Right lobe of liver (tissue), 4 donors: ENCODE results near the gene ESPNL.

ENCODE experiments used
- POLR2A ChIP-seq: fragments of 450-650 bp; IDR thresholded peaks from one replicate; pipeline ENCODE4 v1.6.1; 2017; ENCODE audit warnings: antibody characterized with exemption, mild to moderate bottlenecking
- TF ChIP-seq, protein P1 (sequence below), 4 donors: fragments of 200-600 bp in 3 of 4; fragments of 450-650 bp in 1 of 4; IDR thresholded peaks; one replicate each; pipeline versions ENCODE4 v1.5.1 to v1.8.0; 2016 to 2022; ENCODE audit warnings: antibody characterized with exemption in 4 of 4, mild to moderate bottlenecking in 2 of 4
- donor health status: DM: no; HTN: no; CAD: no.
- donor health status: DM: no; HTN: no; CAD: no.
- donor health status: DM: no; HTN: yes; CAD: no.

DNA sequence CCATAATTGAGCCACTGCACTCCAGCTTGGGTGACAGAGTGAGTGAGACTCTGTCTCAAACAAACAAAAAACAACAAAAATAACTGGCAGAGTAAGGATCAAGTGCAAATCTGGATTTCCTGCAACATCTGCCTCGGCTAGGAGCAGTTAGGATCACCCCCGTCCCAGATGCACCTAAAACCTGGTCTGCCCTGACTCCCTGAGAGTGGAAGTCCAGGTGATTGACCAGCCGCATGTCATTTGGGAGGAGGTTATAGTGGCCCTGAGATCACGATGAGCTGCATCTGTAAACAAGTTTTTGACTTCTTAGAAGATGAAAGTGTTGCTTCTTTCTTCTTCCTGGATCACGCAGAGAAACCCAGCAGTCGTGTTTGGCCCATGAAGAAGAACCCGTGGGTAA is 5.0 kb upstream of the ESPNL start:
- TF ChIP-seq, protein P1, sequence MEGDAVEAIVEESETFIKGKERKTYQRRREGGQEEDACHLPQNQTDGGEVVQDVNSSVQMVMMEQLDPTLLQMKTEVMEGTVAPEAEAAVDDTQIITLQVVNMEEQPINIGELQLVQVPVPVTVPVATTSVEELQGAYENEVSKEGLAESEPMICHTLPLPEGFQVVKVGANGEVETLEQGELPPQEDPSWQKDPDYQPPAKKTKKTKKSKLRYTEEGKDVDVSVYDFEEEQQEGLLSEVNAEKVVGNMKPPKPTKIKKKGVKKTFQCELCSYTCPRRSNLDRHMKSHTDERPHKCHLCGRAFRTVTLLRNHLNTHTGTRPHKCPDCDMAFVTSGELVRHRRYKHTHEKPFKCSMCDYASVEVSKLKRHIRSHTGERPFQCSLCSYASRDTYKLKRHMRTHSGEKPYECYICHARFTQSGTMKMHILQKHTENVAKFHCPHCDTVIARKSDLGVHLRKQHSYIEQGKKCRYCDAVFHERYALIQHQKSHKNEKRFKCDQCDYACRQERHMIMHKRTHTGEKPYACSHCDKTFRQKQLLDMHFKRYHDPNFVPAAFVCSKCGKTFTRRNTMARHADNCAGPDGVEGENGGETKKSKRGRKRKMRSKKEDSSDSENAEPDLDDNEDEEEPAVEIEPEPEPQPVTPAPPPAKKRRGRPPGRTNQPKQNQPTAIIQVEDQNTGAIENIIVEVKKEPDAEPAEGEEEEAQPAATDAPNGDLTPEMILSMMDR (IDR thresholded peaks at IDR 0.05) = no peak
- TF ChIP-seq POLR2A = no peak
